K562 (cell line): ENCODE results near the gene BMP6. TPM values are rescaled to one million over a fixed set of nuclear protein-coding genes. Genes with fewer than 3 reads are reported as not detected.

Source experiments
- ATAC-seq: fragments of 200-7000 bp; cut with Tn5 transposase; 3 replicates; pipeline ENCODE4 v1.9.1; 2020; ENCODE audit warnings: moderate library complexity
- BruUV-seq: library from RNA; stranded (reverse); fragments of 400-500 nt; replicated peaks from 2 replicates; lab custom pipeline; 2021; lab: Mats Ljungman, UMichigan
- CTCF ChIA-PET: fragments of 300-600 bp; formaldehyde crosslinking; extraction: SDS; loops from one replicate; lab custom pipeline; 2021; ENCODE audit warnings: low intra/inter-chr PET ratio; lab: Yijun Ruan, JAX
- POLR2A ChIA-PET: fragments of 300-600, 350-650 bp; sonication (Branson Sonifier 250); formaldehyde crosslinking; extraction: SDS; loops from one replicate; lab custom pipeline; 2021; ENCODE audit warnings: antibody characterized with exemption, inconsistent platforms; lab: Yijun Ruan, JAX
- DNase-seq, 4 experiments: peaks; one replicate each; pipeline versions ENCODE4 v3.0.0 to v3.0.0-alpha.2; 2011 to 2018; ENCODE audit warnings: low spot score in 3 of 4, mixed read lengths in 3 of 4; ENCODE audit errors: extremely low read depth in 1 of 4
- FAIRE-seq: peaks from 2 replicates; lab custom pipeline; 2011; peaks lifted over from hg19 to GRCh38; lab: Jason Lieb, UNC
- H2AFZ ChIP-seq: 2 replicates; pipeline ENCODE4 v1.6.0; 2011; ENCODE audit warnings: low read depth, low read length, control low read depth, inconsistent platforms
- H3K27ac ChIP-seq: fragments of 200-600 bp; 3 replicates; pipeline ENCODE4 v1.8.0; 2011; ENCODE audit warnings: low read depth, mild to moderate bottlenecking, control low read depth, inconsistent platforms, low read length, moderate library complexity, mixed read lengths; ENCODE audit errors: extremely low read depth
- H3K27me3 ChIP-seq, 2 experiments: fragments of 300-600 bp in 1 of 2; 2 replicates in 1 of 2; 3 replicates in 1 of 2; pipeline versions ENCODE4 v1.6.0 to v1.8.0; 2011; ENCODE audit warnings: inconsistent platforms in 2 of 2, low read length in 2 of 2, mild to moderate bottlenecking in 1 of 2, mixed read lengths in 1 of 2, moderate library complexity in 1 of 2; ENCODE audit not compliant: control insufficient read depth in 2 of 2, insufficient read depth in 2 of 2
- H3K36me3 ChIP-seq: fragments of 300-600 bp; 3 replicates; pipeline ENCODE4 v1.8.0; 2011; ENCODE audit warnings: mild to moderate bottlenecking, low read length, inconsistent platforms; ENCODE audit not compliant: control insufficient read depth, insufficient read depth
- H3K4me1 ChIP-seq, 2 experiments: fragments of 200-600 bp in 1 of 2; replicated peaks in 1 of 2; 2 replicates in 1 of 2; 3 replicates in 1 of 2; pipeline versions ENCODE4 v1.5.1 to v1.8.0; 2011; ENCODE audit warnings: inconsistent platforms in 2 of 2, low read length in 2 of 2, mild to moderate bottlenecking in 1 of 2, mixed read lengths in 1 of 2, moderate library complexity in 1 of 2; ENCODE audit not compliant: control insufficient read depth in 2 of 2, insufficient read depth in 2 of 2
- H3K4me2 ChIP-seq: 2 replicates; pipeline ENCODE4 v1.6.1; 2011; ENCODE audit warnings: low read length, control low read depth, inconsistent platforms, mixed read lengths; ENCODE audit not compliant: insufficient read depth
- H3K4me3 ChIP-seq: fragments of 200-600 bp; sonication (generic), shearing (Covaris generic); 2 replicates; pipeline ENCODE4 v1.5.1; 2016; ENCODE audit warnings: control low read depth, inconsistent platforms
- H3K79me2 ChIP-seq: fragments of 200-600 bp; 3 replicates; pipeline ENCODE4 v1.8.0; 2011; ENCODE audit warnings: low read length, inconsistent platforms; ENCODE audit not compliant: control insufficient read depth, insufficient read depth
- H3K9ac ChIP-seq, 2 experiments: 2 replicates each; pipeline versions ENCODE4 v1.6.0 to v1.6.1; 2011; ENCODE audit warnings: low read depth in 2 of 2, low read length in 2 of 2, control low read depth in 1 of 2, inconsistent platforms in 1 of 2, mild to moderate bottlenecking in 1 of 2, mixed read lengths in 1 of 2; ENCODE audit not compliant: insufficient read depth in 1 of 2
- H3K9me1 ChIP-seq: one replicate; pipeline ENCODE4 v1.6.0; 2011; ENCODE audit warnings: inconsistent platforms, mild to moderate bottlenecking, low read length, moderate library complexity; ENCODE audit not compliant: control insufficient read depth, insufficient read depth
- H3K9me3 ChIP-seq: replicated peaks from 2 replicates; pipeline ENCODE4 v1.5.1; 2011; ENCODE audit warnings: low read depth, low read length, inconsistent platforms; ENCODE audit not compliant: control insufficient read depth, insufficient read depth
- H4K20me1 ChIP-seq: replicated peaks from 2 replicates; pipeline ENCODE4 v1.6.1; 2011; ENCODE audit warnings: low read length, inconsistent platforms, mixed read lengths; ENCODE audit not compliant: control insufficient read depth, insufficient read depth
- DPF2 ChIP-seq: fragments of 450-650 bp; IDR thresholded peaks from 2 replicates; pipeline ENCODE4 v1.6.1; 2016
- ESRRA ChIP-seq: fragments of 450-650 bp; IDR thresholded peaks from 2 replicates; pipeline ENCODE4 v1.6.1; 2014; ENCODE audit warnings: low read depth, mild to moderate bottlenecking, moderate library complexity, borderline replicate concordance
- KDM1A ChIP-seq, 2 experiments: fragments of 450-650 bp; IDR thresholded peaks; 2 replicates each; pipeline ENCODE4 v1.6.1; 2016; ENCODE audit warnings: mild to moderate bottlenecking in 2 of 2
- MEIS2 ChIP-seq: fragments of 450-650 bp; IDR thresholded peaks from 2 replicates; pipeline ENCODE4 v1.6.1; 2014; ENCODE audit warnings: mild to moderate bottlenecking; ENCODE audit not compliant: partially characterized antibody
- NCOR1 ChIP-seq: fragments of 450-650 bp; IDR thresholded peaks from 2 replicates; pipeline ENCODE4 v1.6.1; 2016; ENCODE audit warnings: mild to moderate bottlenecking, moderate library complexity
- NR1H2 ChIP-seq: sonication (generic); formaldehyde crosslinking; IDR thresholded peaks from 2 replicates; pipeline ENCODE4 v1.4.0; 2020; ENCODE audit warnings: mild to moderate bottlenecking, missing genetic modification reagents
- RCOR1 ChIP-seq, 2 experiments: IDR thresholded peaks; 2 replicates each; pipeline ENCODE4 v1.6.1; 2012; ENCODE audit warnings: low read depth in 2 of 2, low read length in 2 of 2, borderline replicate concordance in 1 of 2, improper control_type of control experiment in 1 of 2
- TAL1 ChIP-seq: fragments of 450-650 bp; IDR thresholded peaks from 2 replicates; pipeline ENCODE4 v1.6.1; 2016; ENCODE audit warnings: mild to moderate bottlenecking
- TCF7L2 ChIP-seq: fragments of 150-350 bp; IDR thresholded peaks from 2 replicates; pipeline ENCODE4 v1.6.1; 2016; ENCODE audit warnings: low read depth, mild to moderate bottlenecking, low read length, moderate library complexity
- WGBS: fragments of 100-300 bp; shearing (Covaris generic); methylation state at CpG from one replicate; pipeline ENCODE4 v1.1.6; 2016; ENCODE audit warnings: low coverage, mixed read lengths; ENCODE audit not compliant: insufficient coverage; ENCODE audit errors: missing lambda C conversion rate; 5-methylcytosine and 5-hydroxymethylcytosine counted together
- in situ Hi-C: fragments of 300-500 bp; cut with MboI; formaldehyde crosslinking; loops from 4 replicates; pipeline ENCODE4 v1.15.0; 2018; ENCODE audit warnings: inconsistent platforms, mixed read lengths
- intact Hi-C: fragments of 100-400 bp; cut with micrococcal nuclease; formaldehyde crosslinking; loops from 2 replicates; pipeline ENCODE4 v1.14.2; 2022
- polyA plus RNA-seq, 8 experiments: library from polyadenylated mRNA; depleted of rRNA in 4 of 8; stranded (reverse) in 5 of 8; unstranded in 3 of 8; fragments of >200 nt; fragmentation: Nextera tagmentation in 2 of 8; fragmentation: Illumina TruSeq in 1 of 8; extraction: Ambion mirVana in 2 of 8; extraction: Trizol in 1 of 8; gene quantifications; 2 replicates each; pipeline versions ENCODE4 v1.2.1 to v1.2.3, GENCODE V29; 2011 to 2014; ENCODE audit warnings: inconsistent platforms in 1 of 8, missing spikeins in 1 of 8
- total RNA-seq, 7 experiments: library from RNA; depleted of rRNA in 6 of 7; stranded (reverse); fragments of >200 nt in 6 of 7; fragmentation: Illumina TruSeq in 2 of 7; extraction: Trizol in 2 of 7; gene quantifications; 2 replicates each; pipeline versions ENCODE4 v1.2.1 to v1.2.3, GENCODE V29; 2011 to 2021; ENCODE audit warnings: low replicate concordance in 1 of 7
- TF ChIP-seq, protein P1 (sequence below), 2 experiments: IDR thresholded peaks in 1 of 2; conservative IDR thresholded peaks in 1 of 2; 2 replicates each; pipeline ENCODE4 v1.6.1; 2016; ENCODE audit warnings: low read depth in 2 of 2, mild to moderate bottlenecking in 1 of 2, missing compliant biosample characterization in 1 of 2, missing genetic modification characterization in 1 of 2, moderate library complexity in 1 of 2
- TF ChIP-seq, protein P2 (sequence below): fragments of 250-450 bp; sonication (Bioruptor Pico); IDR thresholded peaks from 2 replicates; pipeline ENCODE4 v1.5.0; 2020; ENCODE audit warnings: mild to moderate bottlenecking, borderline replicate concordance

BMP6 gene
- total and polyA plus RNA-seq, 9 of the 15 experiments (the other 6 are each of a cell fraction or from before 2014, with no cell fraction given), result 0.01 to 0.13 (median 0.06) TPM; not detected in 3

DNA sequence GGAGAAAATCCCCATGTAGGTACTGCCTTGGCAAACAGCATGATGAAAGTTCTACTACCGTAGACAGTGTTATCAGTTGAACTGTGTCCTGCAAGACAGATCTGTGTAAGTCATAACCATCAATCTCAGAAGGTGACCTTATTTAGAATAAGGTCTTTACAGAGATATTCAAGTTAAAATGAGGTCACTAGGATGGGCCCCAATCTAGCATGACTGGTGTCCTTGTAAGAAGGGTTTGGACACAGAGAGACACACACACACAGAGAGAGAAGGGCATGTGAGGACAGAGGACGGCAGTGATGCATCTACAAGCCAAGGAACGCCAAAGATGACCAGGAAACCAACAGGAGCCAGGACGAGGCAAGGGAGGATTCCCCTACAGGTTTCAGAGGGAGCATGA lies 175.9 kb downstream of the BMP6 start:
- H3K9ac ChIP-seq, result no peak overlapping the region
- FAIRE-seq (no peak), DNase-seq (no peak), ATAC-seq (no peak)
- TF ChIP-seq DPF2 (no peak), RCOR1 (IDR thresholded peaks at IDR 0.05; ENCODE audit: borderline replicate concordance in 1 of 2, low read depth in 2 of 2, low read length in 2 of 2) (peak in 1 of 2 experiments; percentile 66; a peak in 1 of 4 replicates), NR1H2 (CRISPR knock-in tag) (no peak), TAL1 (no peak), KDM1A (IDR thresholded peaks at IDR 0.05) (peak in 1 of 2 experiments; percentile 30; a peak in 2 of 4 replicates), TCF7L2 (no peak), NCOR1 (0 out of 2 replicates have a peak, but pooled peaks have one; percentile 4), ESRRA (peak; percentile 69; the same call in 1 of the 2 replicates), MEIS2 (peak; percentile 27)
- TF ChIP-seq, protein P1, sequence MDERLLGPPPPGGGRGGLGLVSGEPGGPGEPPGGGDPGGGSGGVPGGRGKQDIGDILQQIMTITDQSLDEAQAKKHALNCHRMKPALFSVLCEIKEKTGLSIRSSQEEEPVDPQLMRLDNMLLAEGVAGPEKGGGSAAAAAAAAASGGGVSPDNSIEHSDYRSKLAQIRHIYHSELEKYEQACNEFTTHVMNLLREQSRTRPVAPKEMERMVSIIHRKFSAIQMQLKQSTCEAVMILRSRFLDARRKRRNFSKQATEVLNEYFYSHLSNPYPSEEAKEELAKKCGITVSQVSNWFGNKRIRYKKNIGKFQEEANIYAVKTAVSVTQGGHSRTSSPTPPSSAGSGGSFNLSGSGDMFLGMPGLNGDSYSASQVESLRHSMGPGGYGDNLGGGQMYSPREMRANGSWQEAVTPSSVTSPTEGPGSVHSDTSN (CRISPR knock-in tag; IDR thresholded peaks at IDR 0.05; ENCODE audit: low read depth), result no peak
- TF ChIP-seq, protein P1 (tag; conservative IDR thresholded peaks at IDR 0.05; ENCODE audit: low read depth), result 0 out of 2 replicates have a peak, but pooled peaks have one; percentile 21
- TF ChIP-seq, protein P2, sequence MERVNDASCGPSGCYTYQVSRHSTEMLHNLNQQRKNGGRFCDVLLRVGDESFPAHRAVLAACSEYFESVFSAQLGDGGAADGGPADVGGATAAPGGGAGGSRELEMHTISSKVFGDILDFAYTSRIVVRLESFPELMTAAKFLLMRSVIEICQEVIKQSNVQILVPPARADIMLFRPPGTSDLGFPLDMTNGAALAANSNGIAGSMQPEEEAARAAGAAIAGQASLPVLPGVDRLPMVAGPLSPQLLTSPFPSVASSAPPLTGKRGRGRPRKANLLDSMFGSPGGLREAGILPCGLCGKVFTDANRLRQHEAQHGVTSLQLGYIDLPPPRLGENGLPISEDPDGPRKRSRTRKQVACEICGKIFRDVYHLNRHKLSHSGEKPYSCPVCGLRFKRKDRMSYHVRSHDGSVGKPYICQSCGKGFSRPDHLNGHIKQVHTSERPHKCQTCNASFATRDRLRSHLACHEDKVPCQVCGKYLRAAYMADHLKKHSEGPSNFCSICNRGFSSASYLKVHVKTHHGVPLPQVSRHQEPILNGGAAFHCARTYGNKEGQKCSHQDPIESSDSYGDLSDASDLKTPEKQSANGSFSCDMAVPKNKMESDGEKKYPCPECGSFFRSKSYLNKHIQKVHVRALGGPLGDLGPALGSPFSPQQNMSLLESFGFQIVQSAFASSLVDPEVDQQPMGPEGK (CRISPR knock-in tag), result no peak
- H3K27ac ChIP-seq, result no peak overlapping the region
- no peak overlapping the region for H3K4me2 ChIP-seq
- peaks cover 5 to 34% of the 10 kb centered on the region in 2 experiments for H3K4me1 ChIP-seq
- no peaks in the 10 kb centered on the region for H3K27me3 ChIP-seq
- no TSS peak for BruUV-seq
- H3K79me2 ChIP-seq, result peaks cover 34% of the 10 kb centered on the region
- H4K20me1 ChIP-seq, result peaks cover 80% of the 10 kb centered on the region
- intact Hi-C loops (no loop called here), in situ Hi-C loops (no loop called here)
- ChIA-PET CTCF (no interaction called here), POLR2A (interaction anchor here (1.4 kb wide), 1 partner anchor 9 kb away, joined by 3 read pairs; no protein-coding TSS in a partner anchor)
- peaks cover 91% of the 10 kb centered on the region for H3K36me3 ChIP-seq
- H3K9me1 ChIP-seq, result peaks cover 14% of the 10 kb centered on the region
- H3K9me3 ChIP-seq, result no peaks in the 10 kb centered on the region
- no peak overlapping the region for H2AFZ ChIP-seq
- H3K4me3 ChIP-seq, result no peak overlapping the region
- WGBS, result 61% methylated on average over 4 of the region's 4 CpGs
